GM18502 (cell line): ENCODE data around the gene PIK3R2.
"Not testable (repeated sequence)": the region's sequence is repeated elsewhere in the genome, so short reads cannot be mapped to it uniquely, and the experiment has no call there.

Source experiments
- ATAC-seq: cut with Tn5 transposase; IDR thresholded peaks from one replicate; pipeline ENCODE4 v1.9.1; 2021; ENCODE audit warnings: mild to moderate bottlenecking; ENCODE audit not compliant: unreplicated experiment, poor library complexity

PIK3R2 gene

DNA sequence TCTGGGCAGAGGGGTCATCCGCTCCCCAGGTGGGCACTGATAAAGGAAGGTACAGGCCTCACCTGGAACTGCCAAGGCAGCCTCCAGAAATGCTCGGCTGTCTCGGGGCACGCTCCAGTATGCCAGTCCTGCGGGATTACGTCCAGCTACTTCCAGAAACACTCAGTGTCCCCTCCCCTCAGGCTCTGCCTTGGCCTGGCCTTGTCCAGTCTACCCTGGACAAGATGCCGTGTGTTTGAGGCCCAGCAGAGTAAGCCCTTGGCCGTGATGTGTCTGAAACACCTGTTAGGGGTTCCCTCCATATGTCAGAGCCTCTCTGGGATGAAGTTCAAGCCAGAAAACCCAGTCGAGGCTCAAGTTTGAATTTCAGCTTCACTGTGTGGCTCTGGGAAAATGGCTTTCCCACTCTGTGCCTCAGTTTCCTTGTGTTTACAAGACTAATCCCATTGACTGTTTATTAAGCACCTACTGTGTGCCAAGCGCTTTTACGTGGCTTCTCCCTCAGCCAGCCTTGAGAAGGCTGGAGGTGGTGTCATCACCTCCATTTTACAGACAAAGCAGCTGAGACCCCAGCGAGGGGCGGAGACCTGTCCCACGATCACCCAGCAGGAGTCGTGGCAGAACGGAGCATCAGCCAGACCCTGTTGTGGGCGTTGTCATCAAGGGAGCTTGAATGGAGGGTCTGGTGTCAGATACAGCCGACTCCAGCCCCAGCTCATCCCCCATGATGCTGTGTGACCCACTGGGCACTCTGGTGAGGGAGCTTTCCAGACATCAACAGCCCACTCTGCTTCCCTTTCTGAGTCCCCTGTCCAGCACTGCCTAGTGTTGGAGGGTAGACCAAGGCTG lies 2.0 kb upstream of the PIK3R2 start:
- ATAC-seq, result no peak

DNA sequence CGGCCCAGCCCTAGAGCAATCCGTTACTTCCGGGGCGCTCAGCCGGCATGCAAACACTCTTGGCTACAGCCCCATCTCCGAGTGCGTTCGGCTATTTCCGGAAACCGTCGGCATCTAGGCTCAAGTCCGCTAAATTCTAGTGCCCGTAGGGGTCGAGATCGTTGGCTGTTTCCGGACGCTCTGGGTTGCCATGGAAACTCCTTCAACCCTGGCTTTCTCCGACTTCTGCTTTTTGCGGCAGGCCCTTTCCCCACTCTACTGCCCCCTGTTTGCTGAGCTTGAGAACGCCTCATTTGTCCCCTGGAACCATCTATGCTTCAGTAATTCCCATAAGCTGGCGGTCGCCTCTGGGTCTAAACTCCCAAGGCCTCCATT lies 534 bp upstream of the PIK3R2 start:
- peak; percentile 63 for ATAC-seq

DNA sequence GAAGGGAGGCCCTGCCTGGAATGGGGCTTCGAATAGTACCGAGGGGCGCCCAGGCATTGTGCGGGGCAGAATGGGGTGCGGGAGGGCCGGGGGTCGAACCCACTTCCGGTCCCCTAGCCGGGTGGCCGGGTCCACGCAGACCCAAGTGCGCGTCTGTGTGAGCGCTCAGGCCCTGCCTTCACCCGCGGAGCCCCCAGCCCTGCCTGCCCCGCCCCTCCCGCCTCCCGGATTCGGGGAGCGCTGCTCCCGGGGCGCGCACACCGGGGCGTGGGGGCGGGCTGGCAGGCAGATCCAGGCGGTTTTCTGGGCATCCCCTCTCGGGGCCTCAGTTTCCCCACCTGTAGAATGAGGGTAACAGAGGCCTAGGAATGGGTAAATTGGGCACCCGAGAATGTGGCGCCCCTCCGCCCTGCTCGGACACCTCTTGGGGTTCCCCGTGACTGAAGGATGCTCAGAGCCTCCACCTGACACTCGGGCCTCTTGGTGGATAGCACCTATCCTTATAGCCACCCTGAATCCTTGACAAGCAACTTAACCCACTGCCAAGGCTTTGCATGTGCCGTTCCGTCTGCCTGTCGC lies 682 bp downstream of the PIK3R2 start:
- ATAC-seq, result peak; percentile 0

DNA sequence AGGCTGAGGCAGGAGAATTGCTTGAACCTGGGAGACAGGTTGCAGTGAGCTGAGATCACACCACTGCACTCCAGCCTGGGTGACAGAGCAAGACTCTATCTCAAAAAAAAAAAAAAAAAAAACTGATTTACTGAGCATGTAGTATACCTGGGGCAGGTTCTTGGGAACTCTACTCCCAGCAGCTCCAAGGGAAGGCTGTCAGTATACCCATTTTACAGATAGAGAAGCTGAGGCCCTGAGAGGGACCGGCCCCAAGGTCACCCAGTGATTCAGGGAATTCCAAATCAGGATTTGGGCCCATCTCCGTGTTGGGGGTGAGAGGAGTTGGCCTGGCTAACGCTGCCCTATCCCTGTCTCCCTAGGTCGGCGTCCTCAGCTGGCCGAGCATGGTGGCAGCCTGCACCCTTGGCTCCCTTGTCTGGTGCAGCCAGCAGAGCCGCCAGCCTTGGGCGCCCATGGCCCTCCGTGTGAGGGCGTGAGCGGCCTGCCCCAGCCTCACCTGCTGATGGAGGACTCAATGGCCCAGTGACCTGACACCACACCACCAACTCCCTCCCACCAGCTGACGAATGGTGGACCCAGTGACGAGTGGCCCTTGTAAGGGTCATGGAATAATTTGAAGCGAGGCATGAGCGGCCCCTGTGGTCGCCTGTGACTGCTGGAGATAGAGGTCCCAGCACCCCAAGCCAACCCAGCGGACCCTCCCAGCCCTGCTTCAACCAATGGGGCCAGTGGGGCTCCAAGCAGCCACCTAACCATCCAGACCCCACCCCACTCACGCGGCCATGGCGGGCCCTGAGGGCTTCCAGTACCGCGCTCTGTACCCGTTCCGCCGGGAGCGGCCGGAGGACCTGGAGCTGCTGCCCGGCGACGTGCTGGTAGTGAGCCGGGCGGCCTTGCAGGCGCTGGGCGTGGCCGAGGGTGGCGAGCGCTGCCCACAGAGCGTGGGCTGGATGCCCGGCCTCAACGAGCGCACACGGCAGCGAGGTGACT lies 2.4 kb downstream of the PIK3R2 start:
- no peak for ATAC-seq

- ATAC-seq, result no peak
Observed at GRCh38 chr19:18156268-18156667, 3.3 kb downstream of the PIK3R2 start.

- no peak for ATAC-seq
Observed at GRCh38 chr19:18156841-18157464, 4.0 kb downstream of the PIK3R2 start.

GRCh38 chr19:18157465-18158063 lies 4.6 kb downstream of the PIK3R2 start:
- ATAC-seq, result no peak

DNA sequence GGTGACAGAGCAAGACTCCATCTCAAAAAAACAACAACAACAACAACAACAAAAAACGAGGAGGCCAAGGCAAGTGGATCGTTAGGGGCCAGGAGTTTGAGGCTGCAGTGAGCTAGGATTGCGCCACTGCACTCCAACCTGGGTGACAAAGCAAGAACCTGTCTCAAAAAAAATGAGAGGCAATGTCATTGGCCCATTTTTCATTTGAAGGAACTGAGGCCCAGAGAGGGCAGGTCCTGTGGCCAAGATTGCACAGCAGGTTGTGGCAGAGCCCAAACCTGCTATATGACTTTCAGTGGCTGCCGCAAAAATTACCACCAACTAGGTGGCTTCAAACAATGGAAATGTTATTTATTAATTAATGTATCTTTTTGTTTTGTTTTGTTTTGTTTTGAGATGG lies 5.5 kb downstream of the PIK3R2 start:
- ATAC-seq, result no peak

DNA sequence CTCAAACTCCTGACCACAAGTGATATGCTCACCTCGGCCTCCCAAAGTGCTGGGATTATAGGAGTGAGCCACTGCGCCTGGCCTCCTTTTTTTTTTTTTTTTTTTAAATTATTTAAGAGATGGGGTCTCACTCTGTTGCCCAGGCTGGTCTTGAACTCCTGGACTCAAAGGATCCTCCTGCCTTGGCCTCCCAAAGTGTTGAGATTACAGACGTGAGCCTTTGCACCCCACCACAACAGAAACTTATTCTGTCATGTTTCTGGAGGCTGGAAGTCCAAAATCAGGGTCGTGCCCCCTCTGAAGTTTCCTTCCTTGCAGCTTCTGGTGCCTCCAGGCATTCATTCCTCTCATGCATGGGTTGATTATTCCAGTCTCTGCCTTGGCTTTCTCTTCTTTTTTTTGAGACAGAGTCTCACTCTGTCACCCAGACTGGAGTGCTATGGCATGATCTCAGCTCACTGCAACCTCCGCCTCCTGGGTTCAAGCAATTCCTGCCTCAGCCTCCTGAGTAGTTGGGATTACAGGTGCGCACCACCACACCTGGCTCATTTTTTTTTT lies 6.2 kb downstream of the PIK3R2 start:
- not testable (repeated sequence) for ATAC-seq

DNA sequence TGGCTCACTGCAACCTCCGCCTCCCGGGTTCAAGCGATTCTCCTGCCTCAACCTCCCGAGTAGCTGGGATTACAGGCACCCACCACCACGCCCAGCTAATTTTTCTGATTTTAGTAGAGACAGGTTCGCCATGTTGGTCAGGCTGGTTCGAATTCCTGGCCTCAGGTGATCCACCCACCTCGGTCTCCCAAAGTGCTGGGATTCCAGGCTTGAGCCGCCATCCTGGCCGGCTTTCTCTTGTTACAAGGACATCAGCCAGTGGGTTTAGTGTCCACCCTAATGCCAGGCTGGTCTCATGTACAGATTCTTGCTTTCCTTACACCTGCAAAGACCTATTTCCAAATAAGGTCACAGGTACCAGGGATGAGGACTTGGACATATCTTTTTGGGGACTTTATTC lies 6.8 kb downstream of the PIK3R2 start:
- ATAC-seq, result no peak

DNA sequence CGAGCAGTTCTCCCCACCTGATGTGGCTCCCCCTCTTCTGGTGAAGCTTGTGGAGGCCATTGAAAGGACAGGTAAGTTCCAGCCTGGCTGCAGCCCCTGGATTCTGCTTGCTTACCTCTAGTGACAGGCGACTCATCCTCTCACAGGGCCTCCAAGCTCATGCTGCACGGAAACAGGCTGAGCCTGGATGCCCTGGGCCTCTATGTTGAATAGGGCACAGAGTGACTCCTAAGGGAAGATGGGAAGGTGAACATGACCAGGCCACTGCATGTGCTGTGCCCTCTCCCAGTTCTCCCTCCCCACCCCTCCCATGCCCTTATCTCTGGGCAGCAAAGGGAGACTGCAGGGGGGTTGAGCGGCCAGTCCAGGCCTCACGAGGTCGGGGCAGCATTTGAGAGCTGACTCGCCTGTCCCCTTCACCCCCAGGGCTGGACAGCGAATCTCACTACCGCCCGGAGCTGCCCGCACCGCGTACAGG lies 7.6 kb downstream of the PIK3R2 start:
- no peak for ATAC-seq

GRCh38 chr19:18160971-18161635 lies 8.1 kb downstream of the PIK3R2 start:
- ATAC-seq, result peak; percentile 68

DNA sequence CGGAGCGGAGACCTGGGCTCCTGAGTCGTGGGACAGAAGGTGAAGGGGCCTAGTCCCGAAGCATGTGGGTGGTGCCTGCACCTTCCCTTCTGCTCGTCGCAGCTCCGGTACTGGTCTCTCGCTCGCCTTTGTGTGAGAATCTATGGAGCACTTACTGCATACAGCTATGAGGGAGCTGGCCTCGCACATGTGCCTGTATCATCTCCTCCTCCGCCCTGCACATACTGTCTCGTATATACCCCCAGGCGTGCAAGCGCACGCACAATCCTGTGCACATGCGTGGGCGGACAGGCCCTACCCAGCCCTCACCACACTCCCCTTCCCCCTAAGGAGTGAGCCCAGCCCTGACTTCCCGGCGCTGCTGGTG lies 8.7 kb downstream of the PIK3R2 start:
- ATAC-seq, result no peak

DNA sequence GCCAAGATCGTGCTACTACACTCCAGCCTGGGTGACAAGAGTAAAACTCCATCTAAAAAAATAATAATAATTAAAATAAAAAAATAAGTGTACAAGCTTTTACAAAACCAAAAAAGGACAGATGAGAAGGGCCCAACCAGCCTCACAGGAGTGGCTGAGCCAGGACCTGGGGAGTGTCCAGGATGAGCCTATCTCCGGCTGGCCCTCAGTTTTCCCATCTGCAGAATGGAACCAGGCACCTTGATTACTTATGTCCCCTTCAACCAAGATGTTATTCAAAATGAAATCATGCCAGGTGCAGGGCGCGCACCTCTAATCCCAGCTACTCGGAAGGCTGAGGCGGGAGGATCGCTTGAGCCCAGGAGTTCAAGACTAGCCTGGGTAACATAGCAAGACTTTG lies 11.1 kb downstream of the PIK3R2 start:
- ATAC-seq, result no peak

GRCh38 chr19:18165794-18166544 lies 13.0 kb downstream of the PIK3R2 start:
- no peak for ATAC-seq

GRCh38 chr19:18167011-18167410 lies 14.0 kb downstream of the PIK3R2 start:
- ATAC-seq, result no peak

- ATAC-seq, result peak; percentile 42
Observed at GRCh38 chr19:18167975-18168645, 15.1 kb downstream of the PIK3R2 start.
